HCT116 (cell line): ENCODE measurements around the gene SRSF3. TPM values are rescaled to one million over a fixed set of nuclear protein-coding genes. Genes with fewer than 3 reads are reported as not detected.

Source experiments
- ATAC-seq: fragments of 200-7000 bp; cut with Tn5 transposase; 2 replicates; pipeline ENCODE4 v1.9.1; 2020; ENCODE audit warnings: mild to moderate bottlenecking, moderate library complexity
- BruUV-seq: library from RNA; stranded (reverse); fragments of 400-500 nt; replicated peaks from 2 replicates; lab custom pipeline; 2021; lab: Mats Ljungman, UMichigan
- CTCF ChIA-PET: fragments of 300-600 bp; sonication (Branson Sonifier 250); formaldehyde crosslinking; loops from one replicate; lab custom pipeline; 2021; ENCODE audit warnings: antibody characterized with exemption; lab: Charles Lee
- POLR2A ChIA-PET: fragments of 300-600, 350-600 bp; sonication (Branson Sonifier 250); formaldehyde crosslinking; loops from one replicate; lab custom pipeline; 2021; ENCODE audit warnings: antibody characterized with exemption; lab: Charles Lee
- RAD21 ChIA-PET, 2 experiments: fragments of 300-600 bp; sonication (Branson Sonifier 250); formaldehyde crosslinking; loops; one replicate each; lab custom pipeline; 2023; ENCODE audit warnings: low total read pairs in 2 of 2; ENCODE audit not compliant: uncharacterized antibody in 2 of 2, unreplicated experiment in 2 of 2, low non-redundant PET in 1 of 2; lab: Charles Lee
- DNase-seq: peaks from one replicate; pipeline ENCODE4 v3.0.0-alpha.2; 2010; ENCODE audit warnings: low read depth, low spot score
- H2AFZ ChIP-seq: fragments of 200-600 bp; shearing (Covaris generic), sonication (generic); 2 replicates; pipeline ENCODE4 v1.6.1; 2017; ENCODE audit warnings: low read depth, mixed run types, mixed read lengths, antibody characterized with exemption, low read length; ENCODE audit not compliant: poor library complexity, severe bottlenecking
- H3K27ac ChIP-seq: 2 replicates; pipeline ENCODE4 v1.5.1; 2012; ENCODE audit warnings: low read depth, low read length
- H3K27me3 ChIP-seq: fragments of 200-600 bp; sonication (generic); 2 replicates; pipeline ENCODE4 v1.6.1; 2016; ENCODE audit warnings: mixed run types, low read length, mixed read lengths; ENCODE audit not compliant: insufficient read depth
- H3K36me3 ChIP-seq, 2 experiments: fragments of 200-500 bp in 1 of 2; fragments of 200-600 bp in 1 of 2; sonication (Bioruptor generic) in 1 of 2; sonication (generic) in 1 of 2; 2 replicates each; pipeline versions ENCODE4 v1.5.1 to v1.6.1; 2014 to 2016; ENCODE audit warnings: low read length in 2 of 2, inconsistent platforms in 1 of 2, mixed read lengths in 1 of 2, mixed run types in 1 of 2; ENCODE audit not compliant: insufficient read depth in 2 of 2, control insufficient read depth in 1 of 2
- H3K4me1 ChIP-seq, 2 experiments: fragments of 200-600 bp in 1 of 2; sonication (generic) in 1 of 2; 2 replicates each; pipeline versions ENCODE4 v1.5.1 to v1.6.1; 2012 to 2017; ENCODE audit warnings: low read length in 2 of 2, inconsistent platforms in 1 of 2, mild to moderate bottlenecking in 1 of 2, mixed read lengths in 1 of 2, mixed run types in 1 of 2, moderate library complexity in 1 of 2; ENCODE audit not compliant: insufficient read depth in 2 of 2, control insufficient read depth in 1 of 2
- H3K4me2 ChIP-seq: fragments of 200-600 bp; sonication (generic); 2 replicates; pipeline ENCODE4 v1.6.1; 2017; ENCODE audit warnings: mixed run types, low read length, mixed read lengths
- H3K4me3 ChIP-seq, 2 experiments: fragments of 200-600 bp in 1 of 2; sonication (generic) in 1 of 2; replicated peaks in 1 of 2; 2 replicates each; pipeline ENCODE4 v1.5.1; 2011 to 2016; ENCODE audit warnings: low read length in 2 of 2, control low read depth in 1 of 2, low read depth in 1 of 2, mild to moderate bottlenecking in 1 of 2, mixed read lengths in 1 of 2, mixed run types in 1 of 2
- H3K79me2 ChIP-seq: fragments of 200-600 bp; sonication (generic); 2 replicates; pipeline ENCODE4 v1.6.1; 2017; ENCODE audit warnings: mild to moderate bottlenecking, mixed run types, low read length, moderate library complexity, mixed read lengths; ENCODE audit not compliant: insufficient read depth
- H3K9ac ChIP-seq: fragments of 200-600 bp; sonication (generic); 2 replicates; pipeline ENCODE4 v1.6.1; 2016; ENCODE audit warnings: low read length, mixed read lengths
- H3K9me2 ChIP-seq: fragments of 200-600 bp; sonication (generic), shearing (Covaris generic); 2 replicates; pipeline ENCODE4 v1.6.1; 2017; ENCODE audit warnings: mixed run types, mild to moderate bottlenecking, moderate library complexity; ENCODE audit not compliant: insufficient read depth
- H3K9me3 ChIP-seq, 2 experiments: fragments of 200-500 bp in 1 of 2; fragments of 200-600 bp in 1 of 2; sonication (Bioruptor generic) in 1 of 2; sonication (generic) in 1 of 2; 2 replicates each; pipeline ENCODE4 v1.6.1; 2014 to 2017; ENCODE audit warnings: low read length in 2 of 2, mixed read lengths in 2 of 2, inconsistent platforms in 1 of 2, low read depth in 1 of 2, mild to moderate bottlenecking in 1 of 2, mixed run types in 1 of 2, moderate library complexity in 1 of 2; ENCODE audit not compliant: control insufficient read depth in 1 of 2, insufficient read depth in 1 of 2
- H4K20me1 ChIP-seq: fragments of 200-600 bp; sonication (generic), shearing (Covaris generic); 2 replicates; pipeline ENCODE4 v1.6.1; 2017; ENCODE audit warnings: mixed run types, mild to moderate bottlenecking, moderate library complexity; ENCODE audit not compliant: insufficient read depth
- CEBPB ChIP-seq: IDR thresholded peaks from 2 replicates; pipeline ENCODE4 v1.6.1; 2012; ENCODE audit warnings: low read depth
- ELF1 ChIP-seq: IDR thresholded peaks from 2 replicates; pipeline ENCODE4 v1.6.1; 2012; ENCODE audit warnings: low read depth, borderline replicate concordance
- EZH2 ChIP-seq: fragments of 200-600 bp; sonication (generic); IDR thresholded peaks from 2 replicates; pipeline ENCODE4 v1.6.1; 2017; ENCODE audit warnings: antibody characterized with exemption, mixed run types
- EZH2phosphoT487 ChIP-seq: fragments of 200-600 bp; IDR thresholded peaks from 2 replicates; pipeline ENCODE4 v1.6.1; 2018; ENCODE audit warnings: antibody characterized with exemption, borderline replicate concordance
- JUND ChIP-seq: IDR thresholded peaks from 2 replicates; pipeline ENCODE4 v1.6.1; 2012
- POLR2A ChIP-seq: IDR thresholded peaks from 2 replicates; pipeline ENCODE4 v1.7.0; 2011; ENCODE audit warnings: borderline replicate concordance; ENCODE audit not compliant: insufficient read depth, insufficient read length; ENCODE audit errors: extremely low read depth
- RAD21 ChIP-seq: IDR thresholded peaks from 2 replicates; pipeline ENCODE4 v1.6.1; 2012; ENCODE audit warnings: low read depth, mild to moderate bottlenecking
- SIN3A ChIP-seq: IDR thresholded peaks from 2 replicates; pipeline ENCODE4 v1.6.1; 2012; ENCODE audit warnings: low read depth
- SP1 ChIP-seq: IDR thresholded peaks from 2 replicates; pipeline ENCODE4 v1.6.1; 2012; ENCODE audit warnings: low read depth
- SRF ChIP-seq: IDR thresholded peaks from 2 replicates; pipeline ENCODE4 v1.6.1; 2012; ENCODE audit warnings: low read depth
- YY1 ChIP-seq: IDR thresholded peaks from 2 replicates; pipeline ENCODE4 v1.6.1; 2011; ENCODE audit warnings: low read length, low read depth, moderate library complexity, mild to moderate bottlenecking; ENCODE audit not compliant: insufficient replicate concordance; ENCODE audit errors: extremely low read depth
- ZFX ChIP-seq: fragments of 450-650 bp; IDR thresholded peaks from 2 replicates; pipeline ENCODE4 v1.6.1; 2017
- ZNF274 ChIP-seq: fragments of 200-500 bp; sonication (Bioruptor generic); IDR thresholded peaks from 2 replicates; pipeline ENCODE4 v1.6.1; 2014; ENCODE audit warnings: mild to moderate bottlenecking, low read depth, low read length, inconsistent platforms
- intact Hi-C: fragments of 100-400 bp; cut with micrococcal nuclease; formaldehyde crosslinking; loops from 2 replicates; pipeline ENCODE4 v1.10.0; 2022
- total RNA-seq: library from RNA; stranded (reverse); gene quantifications from one replicate; pipeline ENCODE4 v1.2.1, GENCODE V29; 2021; ENCODE audit not compliant: unreplicated experiment
- TF ChIP-seq, protein P1 (sequence below): IDR thresholded peaks from 2 replicates; pipeline ENCODE4 v1.6.1; 2012; ENCODE audit warnings: low read depth
- TF ChIP-seq, protein P2 (sequence below), 3 experiments: fragments of 200-600 bp in 1 of 3; sonication (generic) in 1 of 3; IDR thresholded peaks in 2 of 3; conservative IDR thresholded peaks in 1 of 3; 2 replicates each; pipeline ENCODE4 v1.5.1; 2012 to 2017; ENCODE audit warnings: low read depth in 2 of 3, low read length in 2 of 3, antibody characterized with exemption in 1 of 3, borderline replicate concordance in 1 of 3, control low read depth in 1 of 3, mild to moderate bottlenecking in 1 of 3, mixed read lengths in 1 of 3, mixed run types in 1 of 3, moderate library complexity in 1 of 3; ENCODE audit not compliant: insufficient read depth in 1 of 3
- TF ChIP-seq, protein P3 (sequence below): IDR thresholded peaks from 2 replicates; pipeline ENCODE4 v1.6.1; 2012

Gene SRSF3
- total RNA-seq, 1 experiment from 2014 or later, result 362 TPM

- POLR2A ChIA-PET, result no interaction called here
- peak; percentile 23 for DNase-seq
- no peaks in the 10 kb centered on the region for H3K9me3 ChIP-seq
- peak; percentile 40; the same call in 1 of the 2 replicates for TF ChIP-seq SP1
- TF ChIP-seq ELF1, result no peak
- peak; percentile 34; the same call in 1 of the 2 replicates for TF ChIP-seq JUND
- no peak for TF ChIP-seq SRF
- TF ChIP-seq SIN3A, result no peak
- TF ChIP-seq, protein P1, sequence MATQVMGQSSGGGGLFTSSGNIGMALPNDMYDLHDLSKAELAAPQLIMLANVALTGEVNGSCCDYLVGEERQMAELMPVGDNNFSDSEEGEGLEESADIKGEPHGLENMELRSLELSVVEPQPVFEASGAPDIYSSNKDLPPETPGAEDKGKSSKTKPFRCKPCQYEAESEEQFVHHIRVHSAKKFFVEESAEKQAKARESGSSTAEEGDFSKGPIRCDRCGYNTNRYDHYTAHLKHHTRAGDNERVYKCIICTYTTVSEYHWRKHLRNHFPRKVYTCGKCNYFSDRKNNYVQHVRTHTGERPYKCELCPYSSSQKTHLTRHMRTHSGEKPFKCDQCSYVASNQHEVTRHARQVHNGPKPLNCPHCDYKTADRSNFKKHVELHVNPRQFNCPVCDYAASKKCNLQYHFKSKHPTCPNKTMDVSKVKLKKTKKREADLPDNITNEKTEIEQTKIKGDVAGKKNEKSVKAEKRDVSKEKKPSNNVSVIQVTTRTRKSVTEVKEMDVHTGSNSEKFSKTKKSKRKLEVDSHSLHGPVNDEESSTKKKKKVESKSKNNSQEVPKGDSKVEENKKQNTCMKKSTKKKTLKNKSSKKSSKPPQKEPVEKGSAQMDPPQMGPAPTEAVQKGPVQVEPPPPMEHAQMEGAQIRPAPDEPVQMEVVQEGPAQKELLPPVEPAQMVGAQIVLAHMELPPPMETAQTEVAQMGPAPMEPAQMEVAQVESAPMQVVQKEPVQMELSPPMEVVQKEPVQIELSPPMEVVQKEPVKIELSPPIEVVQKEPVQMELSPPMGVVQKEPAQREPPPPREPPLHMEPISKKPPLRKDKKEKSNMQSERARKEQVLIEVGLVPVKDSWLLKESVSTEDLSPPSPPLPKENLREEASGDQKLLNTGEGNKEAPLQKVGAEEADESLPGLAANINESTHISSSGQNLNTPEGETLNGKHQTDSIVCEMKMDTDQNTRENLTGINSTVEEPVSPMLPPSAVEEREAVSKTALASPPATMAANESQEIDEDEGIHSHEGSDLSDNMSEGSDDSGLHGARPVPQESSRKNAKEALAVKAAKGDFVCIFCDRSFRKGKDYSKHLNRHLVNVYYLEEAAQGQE, result no peak
- TF ChIP-seq, protein P2, sequence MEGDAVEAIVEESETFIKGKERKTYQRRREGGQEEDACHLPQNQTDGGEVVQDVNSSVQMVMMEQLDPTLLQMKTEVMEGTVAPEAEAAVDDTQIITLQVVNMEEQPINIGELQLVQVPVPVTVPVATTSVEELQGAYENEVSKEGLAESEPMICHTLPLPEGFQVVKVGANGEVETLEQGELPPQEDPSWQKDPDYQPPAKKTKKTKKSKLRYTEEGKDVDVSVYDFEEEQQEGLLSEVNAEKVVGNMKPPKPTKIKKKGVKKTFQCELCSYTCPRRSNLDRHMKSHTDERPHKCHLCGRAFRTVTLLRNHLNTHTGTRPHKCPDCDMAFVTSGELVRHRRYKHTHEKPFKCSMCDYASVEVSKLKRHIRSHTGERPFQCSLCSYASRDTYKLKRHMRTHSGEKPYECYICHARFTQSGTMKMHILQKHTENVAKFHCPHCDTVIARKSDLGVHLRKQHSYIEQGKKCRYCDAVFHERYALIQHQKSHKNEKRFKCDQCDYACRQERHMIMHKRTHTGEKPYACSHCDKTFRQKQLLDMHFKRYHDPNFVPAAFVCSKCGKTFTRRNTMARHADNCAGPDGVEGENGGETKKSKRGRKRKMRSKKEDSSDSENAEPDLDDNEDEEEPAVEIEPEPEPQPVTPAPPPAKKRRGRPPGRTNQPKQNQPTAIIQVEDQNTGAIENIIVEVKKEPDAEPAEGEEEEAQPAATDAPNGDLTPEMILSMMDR (IDR thresholded peaks at IDR 0.05 in 2 of 3, conservative IDR thresholded peaks at IDR 0.05 in 1 of 3; ENCODE audit: borderline replicate concordance in 1 of 3, insufficient read depth in 1 of 3, low read depth in 2 of 3, low read length in 2 of 3), result no peak
- no peak for TF ChIP-seq POLR2A
- no peak for TF ChIP-seq EZH2phosphoT487
- TF ChIP-seq ZNF274, result no peak
- no peak for TF ChIP-seq EZH2
- no peak for TF ChIP-seq YY1
- peak; percentile 22; the same call in 1 of the 2 replicates for TF ChIP-seq RAD21
- peak; percentile 82 for TF ChIP-seq CEBPB
- TF ChIP-seq, protein P3, sequence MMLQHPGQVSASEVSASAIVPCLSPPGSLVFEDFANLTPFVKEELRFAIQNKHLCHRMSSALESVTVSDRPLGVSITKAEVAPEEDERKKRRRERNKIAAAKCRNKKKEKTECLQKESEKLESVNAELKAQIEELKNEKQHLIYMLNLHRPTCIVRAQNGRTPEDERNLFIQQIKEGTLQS, result no peak
- TF ChIP-seq ZFX, result no peak
- TF ChIP-seq, all 23 proteins: peak for 4
- Histone ChIP-seq H3K27me3 (no peaks in the 10 kb centered on the region), H4K20me1 (peaks cover 3% of the 10 kb centered on the region; the same call in 1 of the 2 replicates), H3K9me2 (no peaks in the 10 kb centered on the region), H3K4me3 (no peak overlapping the region), H3K79me2 (no peaks in the 10 kb centered on the region; the same call in 1 of the 2 replicates), H3K4me1 (peaks cover 16 to 17% of the 10 kb centered on the region in 2 experiments), H2AFZ (no peak overlapping the region), H3K4me2 (peak overlapping the region; percentile 41), H3K9ac (no peak overlapping the region), H3K27ac (no peak overlapping the region), H3K36me3 (no peaks in the 10 kb centered on the region; a peak in 1 of 4 replicates)
- BruUV-seq, result no TSS peak
- RAD21 ChIA-PET, result no interaction called here
- ATAC-seq, result peak; percentile 69
- intact Hi-C loops, result no loop called here
- CTCF ChIA-PET, result interaction anchor here (2.5 to 2.8 kb wide), 2 partner anchors 107 to 142 kb away, joined by 29 to 36 read pairs; no protein-coding TSS in a partner anchor
Observed at GRCh38 chr6:36616893-36617521, 22.8 kb downstream of the SRSF3 start.
